ENCODE results near the gene POU2F2. TPM values are rescaled to one million over a fixed set of nuclear protein-coding genes. Genes with fewer than 3 reads are reported as not detected.

POU2F2 gene
- polyA plus RNA-seq, 1 of the 3 experiments (the other 2 are of a cell fraction) = 0.49 TPM

GRCh38 chr19:42113641-42114348 is 18.5 kb downstream of the POU2F2 start (continued):
- TF ChIP-seq TEAD4 (IDR thresholded peaks at IDR 0.05; ENCODE audit: borderline replicate concordance, insufficient read depth) (peak; percentile 47; the same call in 1 of the 2 replicates), RCOR1 (IDR thresholded peaks at IDR 0.05; ENCODE audit: low read length) (no peak), REST (IDR thresholded peaks at IDR 0.05; ENCODE audit: low read depth, low read length) (peak; percentile 68; the same call in 1 of the 2 replicates), EZH2phosphoT487 (IDR thresholded peaks at IDR 0.05; ENCODE audit: borderline replicate concordance, low read depth) (no peak), ZBTB33 (IDR thresholded peaks at IDR 0.05; ENCODE audit: borderline replicate concordance, low read depth) (peak; percentile 53; the same call in 1 of the 2 replicates), FOSL2 (IDR thresholded peaks at IDR 0.05; ENCODE audit: borderline replicate concordance, low read depth) (peak; percentile 98), TAF1 (IDR thresholded peaks at IDR 0.05; ENCODE audit: borderline replicate concordance, low read depth, low read length) (no peak; the same call in 1 of the 2 replicates), GABPA (IDR thresholded peaks at IDR 0.05; ENCODE audit: low read depth) (no peak), SMC3 (IDR thresholded peaks at IDR 0.05; ENCODE audit: low read depth, low read length) (no peak), RFX5 (IDR thresholded peaks at IDR 0.05; ENCODE audit: low read length) (no peak), MXI1 (IDR thresholded peaks at IDR 0.05; ENCODE audit: low read depth, low read length) (no peak), FOXJ3 (CRISPR knock-in tag; IDR thresholded peaks at IDR 0.05) (no peak), ELF1 (IDR thresholded peaks at IDR 0.05) (peak; percentile 61; the same call in 1 of the 2 replicates), MAX (IDR thresholded peaks at IDR 0.05; ENCODE audit: low read depth) (peak; percentile 63), GATA2 (CRISPR knock-in tag; IDR thresholded peaks at IDR 0.05) (no peak), USF1 (IDR thresholded peaks at IDR 0.05; ENCODE audit: borderline replicate concordance, low read depth) (0 out of 2 replicates have a peak, but pooled peaks have one; percentile 32), POLR2AphosphoS5 (IDR thresholded peaks at IDR 0.05; ENCODE audit: low read depth, low read length) (no peak), FOXM1 (IDR thresholded peaks at IDR 0.05; ENCODE audit: low read depth) (no peak), CHD2 (IDR thresholded peaks at IDR 0.05; ENCODE audit: low read length, partially characterized antibody) (no peak), YY1 (IDR thresholded peaks at IDR 0.05; ENCODE audit: low read depth) (no peak), JUND (IDR thresholded peaks at IDR 0.05) (peak; percentile 95)

Data from SK-N-SH (cell line).